Measurements from ENCODE around the gene FLT3.
"Not testable (repeated sequence)": the region's sequence is repeated elsewhere in the genome, so short reads cannot be mapped to it uniquely, and the experiment has no call there.

Gene FLT3

GRCh38 chr13:28128926-28129325 lies 28.6 kb upstream of the FLT3 start:
- Histone ChIP-seq H3K36me3 (ENCODE audit: control insufficient read depth, insufficient read depth, low read length) (no peaks in the 10 kb centered on the region), H3K27me3 (ENCODE audit: control insufficient read depth, insufficient read depth, low read length) (no peaks in the 10 kb centered on the region), H3K9me3 (ENCODE audit: control insufficient read depth, low read length) (no peaks in the 10 kb centered on the region), H3K4me1 (ENCODE audit: control insufficient read depth, insufficient read depth, low read length) (no peaks in the 10 kb centered on the region), H3K9ac (ENCODE audit: low read length) (no peak overlapping the region), H3K4me3 (ENCODE audit: low read length) (no peak overlapping the region)

DNA sequence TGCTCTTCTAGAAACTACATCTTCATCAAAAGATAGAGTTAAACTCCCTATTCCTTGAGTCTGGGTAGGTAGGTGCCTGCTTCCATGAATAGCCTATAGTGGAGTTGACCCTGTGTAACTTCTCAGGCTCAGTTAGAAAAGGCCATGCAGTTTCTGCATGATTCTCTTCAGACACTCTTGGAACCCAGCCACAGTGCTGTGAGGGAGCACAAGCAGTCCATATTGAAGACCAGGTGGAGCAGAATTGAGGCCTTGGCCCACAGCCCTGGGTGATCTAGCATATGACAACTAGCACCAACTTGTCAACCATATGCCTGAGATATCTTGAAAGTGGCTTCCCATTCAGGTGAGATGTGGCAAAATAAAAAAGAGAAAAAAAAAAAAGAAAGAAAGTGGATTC lies 27.7 kb upstream of the FLT3 start:
- Histone ChIP-seq H3K9me3 (ENCODE audit: control insufficient read depth, low read length) (no peaks in the 10 kb centered on the region), H3K4me1 (ENCODE audit: control insufficient read depth, insufficient read depth, low read length) (no peaks in the 10 kb centered on the region), H3K27me3 (ENCODE audit: control insufficient read depth, insufficient read depth, low read length) (no peaks in the 10 kb centered on the region), H3K9ac (ENCODE audit: low read length) (no peak overlapping the region), H3K36me3 (ENCODE audit: control insufficient read depth, insufficient read depth, low read length) (no peaks in the 10 kb centered on the region), H3K4me3 (ENCODE audit: low read length) (no peak overlapping the region)

DNA sequence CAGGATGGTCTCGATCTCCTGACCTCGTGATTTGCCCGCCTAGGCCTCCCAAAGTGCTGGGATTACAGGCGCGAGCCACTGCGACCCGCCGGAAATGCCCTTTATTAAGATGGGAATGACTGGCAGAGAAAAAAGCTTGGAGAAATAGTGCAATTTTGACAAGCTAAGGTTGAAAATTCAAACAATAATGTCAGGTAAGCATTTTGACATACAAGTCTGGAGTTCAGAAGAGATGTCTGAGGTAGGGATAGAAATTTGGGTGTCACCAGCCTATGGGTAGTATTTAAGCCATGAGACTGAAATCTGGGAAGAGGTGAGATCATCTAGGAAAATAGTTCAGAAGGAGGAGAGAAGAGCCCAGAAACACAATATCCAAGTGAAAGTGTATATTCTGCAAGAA lies 20.8 kb upstream of the FLT3 start:
- Histone ChIP-seq H3K36me3 (ENCODE audit: control insufficient read depth, insufficient read depth, low read length) (no peaks in the 10 kb centered on the region), H3K4me3 (ENCODE audit: low read length) (no peak overlapping the region), H3K9me3 (ENCODE audit: control insufficient read depth, low read length) (no peaks in the 10 kb centered on the region), H3K9ac (ENCODE audit: low read length) (no peak overlapping the region), H3K27me3 (ENCODE audit: control insufficient read depth, insufficient read depth, low read length) (no peaks in the 10 kb centered on the region), H3K4me1 (ENCODE audit: control insufficient read depth, insufficient read depth, low read length) (peaks cover 4% of the 10 kb centered on the region)

GRCh38 chr13:28120317-28120716 lies 19.9 kb upstream of the FLT3 start:
- no peak overlapping the region for H3K9ac ChIP-seq (ENCODE audit: low read length)
- no peak overlapping the region for H3K4me3 ChIP-seq (ENCODE audit: low read length)
- no peaks in the 10 kb centered on the region for H3K36me3 ChIP-seq (ENCODE audit: control insufficient read depth, insufficient read depth, low read length)
- H3K27me3 ChIP-seq (ENCODE audit: control insufficient read depth, insufficient read depth, low read length) = no peaks in the 10 kb centered on the region
- H3K9me3 ChIP-seq (ENCODE audit: control insufficient read depth, low read length) = no peaks in the 10 kb centered on the region
- H3K4me1 ChIP-seq (ENCODE audit: control insufficient read depth, insufficient read depth, low read length) = peaks cover 4% of the 10 kb centered on the region

- no peak overlapping the region for H3K9ac ChIP-seq (ENCODE audit: low read length)
- H3K4me3 ChIP-seq (ENCODE audit: low read length) = no peak overlapping the region
- no peaks in the 10 kb centered on the region for H3K36me3 ChIP-seq (ENCODE audit: control insufficient read depth, insufficient read depth, low read length)
- no peaks in the 10 kb centered on the region for H3K9me3 ChIP-seq (ENCODE audit: control insufficient read depth, low read length)
- H3K27me3 ChIP-seq (ENCODE audit: control insufficient read depth, insufficient read depth, low read length) = no peaks in the 10 kb centered on the region
- peaks cover 4% of the 10 kb centered on the region for H3K4me1 ChIP-seq (ENCODE audit: control insufficient read depth, insufficient read depth, low read length)
Measured at GRCh38 chr13:28117689-28118377, 17.5 kb upstream of the FLT3 start.

DNA sequence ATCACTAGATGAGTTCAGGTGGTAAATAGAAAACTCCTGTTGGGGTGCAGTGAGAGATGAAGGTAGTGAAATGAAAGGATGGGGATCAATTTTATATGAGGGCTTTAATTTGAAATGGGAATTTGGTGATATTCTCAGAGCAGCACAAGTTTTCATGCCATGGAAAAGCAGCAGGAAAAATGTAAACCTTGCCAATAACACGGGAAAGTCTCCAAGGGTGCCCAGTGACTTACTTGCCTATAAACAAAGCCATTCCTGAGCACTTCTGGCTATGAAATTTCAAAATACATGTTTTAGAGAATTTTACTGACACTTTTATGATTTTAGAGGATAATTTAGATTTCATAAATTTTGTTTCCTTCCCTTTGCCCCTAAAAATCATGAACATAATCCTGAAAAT lies 16.4 kb upstream of the FLT3 start:
- no peak overlapping the region for H3K9ac ChIP-seq (ENCODE audit: low read length)
- peaks cover 4% of the 10 kb centered on the region for H3K4me1 ChIP-seq (ENCODE audit: control insufficient read depth, insufficient read depth, low read length)
- H3K4me3 ChIP-seq (ENCODE audit: low read length) = no peak overlapping the region
- no peaks in the 10 kb centered on the region for H3K9me3 ChIP-seq (ENCODE audit: control insufficient read depth, low read length)
- H3K27me3 ChIP-seq (ENCODE audit: control insufficient read depth, insufficient read depth, low read length) = no peaks in the 10 kb centered on the region
- H3K36me3 ChIP-seq (ENCODE audit: control insufficient read depth, insufficient read depth, low read length) = no peaks in the 10 kb centered on the region

GRCh38 chr13:28110414-28110813 lies 10.0 kb upstream of the FLT3 start:
- no peaks in the 10 kb centered on the region for H3K27me3 ChIP-seq (ENCODE audit: control insufficient read depth, insufficient read depth, low read length)
- no peak overlapping the region for H3K4me3 ChIP-seq (ENCODE audit: low read length)
- no peaks in the 10 kb centered on the region for H3K36me3 ChIP-seq (ENCODE audit: control insufficient read depth, insufficient read depth, low read length)
- H3K9ac ChIP-seq (ENCODE audit: low read length) = no peak overlapping the region
- H3K4me1 ChIP-seq (ENCODE audit: control insufficient read depth, insufficient read depth, low read length) = no peaks in the 10 kb centered on the region
- no peaks in the 10 kb centered on the region for H3K9me3 ChIP-seq (ENCODE audit: control insufficient read depth, low read length)

DNA sequence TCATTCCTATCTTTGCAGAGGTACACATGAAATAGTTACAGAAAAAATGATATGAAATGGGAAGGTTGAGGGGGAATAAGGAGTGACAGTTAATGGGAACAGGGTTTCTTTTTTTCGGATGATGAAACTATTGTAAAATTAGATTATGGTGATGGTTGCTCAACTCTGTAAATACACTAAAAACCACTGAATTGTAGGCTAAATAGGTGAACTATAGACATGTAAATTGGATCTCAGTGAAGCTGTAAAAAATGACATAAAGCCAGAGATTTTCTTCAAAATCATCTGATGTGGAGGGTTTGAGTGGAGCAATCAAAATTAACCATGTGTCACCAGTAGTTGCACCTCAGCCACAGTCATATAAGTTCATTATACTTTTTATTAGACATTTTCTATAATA lies 6.6 kb upstream of the FLT3 start:
- Histone ChIP-seq H3K27me3 (ENCODE audit: control insufficient read depth, insufficient read depth, low read length) (no peaks in the 10 kb centered on the region), H3K36me3 (ENCODE audit: control insufficient read depth, insufficient read depth, low read length) (no peaks in the 10 kb centered on the region), H3K4me1 (ENCODE audit: control insufficient read depth, insufficient read depth, low read length) (no peaks in the 10 kb centered on the region), H3K9me3 (ENCODE audit: control insufficient read depth, low read length) (no peaks in the 10 kb centered on the region), H3K9ac (ENCODE audit: low read length) (no peak overlapping the region), H3K4me3 (ENCODE audit: low read length) (no peak overlapping the region)

DNA sequence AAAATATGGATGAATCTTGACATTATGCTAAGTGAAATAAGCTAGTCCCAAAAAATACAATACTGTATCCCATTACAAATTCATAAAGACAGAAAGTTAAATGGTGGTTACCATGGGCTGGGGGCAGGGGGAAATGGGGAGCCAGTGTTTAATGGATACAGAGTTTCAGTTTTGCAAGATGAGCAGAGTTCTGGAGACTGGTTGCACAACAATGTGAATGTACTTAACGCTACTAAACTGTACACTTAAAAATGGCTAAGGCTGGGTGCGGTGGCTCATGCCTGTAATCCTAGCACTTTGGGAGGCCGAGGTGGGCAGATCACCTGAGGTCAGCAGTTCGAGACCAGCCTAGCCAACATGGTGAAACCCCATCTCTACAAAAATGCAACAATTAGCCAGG lies 1.5 kb upstream of the FLT3 start:
- not testable (repeated sequence) for H3K4me1 ChIP-seq (ENCODE audit: control insufficient read depth, insufficient read depth, low read length); H3K4me3 ChIP-seq (ENCODE audit: low read length); H3K9me3 ChIP-seq (ENCODE audit: control insufficient read depth, low read length); H3K9ac ChIP-seq (ENCODE audit: low read length); H3K36me3 ChIP-seq (ENCODE audit: control insufficient read depth, insufficient read depth, low read length)
- peaks cover 30% of the 10 kb centered on the region for H3K27me3 ChIP-seq (ENCODE audit: control insufficient read depth, insufficient read depth, low read length)

DNA sequence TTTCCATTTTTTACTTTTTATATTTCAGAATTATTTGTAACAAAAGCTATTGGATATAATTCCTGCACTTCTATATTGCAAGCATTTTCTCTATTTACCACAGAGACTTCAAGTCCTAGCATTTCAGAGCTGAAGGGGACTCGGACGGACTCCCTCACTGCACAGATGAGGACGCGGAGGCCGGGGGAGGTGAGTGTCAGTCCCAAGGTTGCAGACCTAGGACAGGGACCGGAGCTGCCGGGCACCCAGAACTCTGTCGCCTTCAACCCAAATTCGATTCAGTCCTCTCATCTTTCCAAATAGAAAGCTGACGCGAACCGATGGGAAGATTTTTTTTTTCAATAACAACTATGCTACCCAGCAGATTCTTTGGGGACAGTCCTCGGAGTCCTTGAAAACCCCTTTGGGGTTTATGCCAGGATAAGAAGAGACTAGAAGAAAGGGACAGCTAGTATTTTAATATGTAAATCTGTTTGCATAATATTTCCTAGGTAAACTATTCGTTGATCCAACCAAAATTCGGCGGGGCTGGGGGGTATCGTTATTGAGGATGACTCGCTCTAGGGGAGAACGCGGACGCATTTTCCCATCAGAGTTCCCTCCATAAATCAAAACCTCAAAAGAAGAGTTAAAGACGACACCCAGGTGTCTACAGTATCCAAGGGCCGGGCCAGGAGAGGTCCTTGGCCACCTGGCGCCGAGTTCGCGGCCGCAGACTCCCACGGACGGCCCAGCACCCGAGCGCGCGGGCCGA lies 803 bp downstream of the FLT3 start:
- Histone ChIP-seq H3K4me1 (ENCODE audit: control insufficient read depth, insufficient read depth, low read length) (no peaks in the 10 kb centered on the region), H3K9ac (ENCODE audit: low read length) (no peak overlapping the region), H3K4me3 (ENCODE audit: low read length) (no peak overlapping the region), H3K36me3 (ENCODE audit: control insufficient read depth, insufficient read depth, low read length) (no peaks in the 10 kb centered on the region), H3K27me3 (ENCODE audit: control insufficient read depth, insufficient read depth, low read length) (peaks cover 30% of the 10 kb centered on the region), H3K9me3 (ENCODE audit: control insufficient read depth, low read length) (no peaks in the 10 kb centered on the region)

GRCh38 chr13:28097503-28097902 lies 2.9 kb downstream of the FLT3 start:
- Histone ChIP-seq H3K36me3 (ENCODE audit: control insufficient read depth, insufficient read depth, low read length) (no peaks in the 10 kb centered on the region), H3K27me3 (ENCODE audit: control insufficient read depth, insufficient read depth, low read length) (peaks cover 30% of the 10 kb centered on the region), H3K4me1 (ENCODE audit: control insufficient read depth, insufficient read depth, low read length) (no peaks in the 10 kb centered on the region), H3K9me3 (ENCODE audit: control insufficient read depth, low read length) (no peaks in the 10 kb centered on the region), H3K4me3 (ENCODE audit: low read length) (no peak overlapping the region), H3K9ac (ENCODE audit: low read length) (no peak overlapping the region)

DNA sequence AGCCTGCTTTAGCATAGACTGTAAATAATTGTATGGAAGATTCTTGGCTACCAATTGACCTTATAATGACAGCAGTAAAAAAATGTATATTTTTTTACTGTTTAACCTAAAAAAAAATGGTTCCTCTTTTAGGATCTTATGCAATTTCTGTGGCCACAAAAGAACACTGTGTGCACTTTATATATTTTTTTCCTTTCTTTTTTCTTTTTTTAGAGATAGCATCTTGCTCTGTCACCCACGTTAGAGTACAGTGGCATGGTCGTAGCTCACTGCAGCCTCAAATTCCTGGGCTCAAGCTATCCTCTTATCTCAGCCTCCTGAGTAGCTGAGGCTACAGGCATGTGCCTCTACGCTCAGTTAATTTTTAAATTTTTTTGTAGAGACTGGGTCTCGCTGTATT lies 6.1 kb downstream of the FLT3 start:
- H3K36me3 ChIP-seq (ENCODE audit: control insufficient read depth, insufficient read depth, low read length) = no peaks in the 10 kb centered on the region
- H3K4me1 ChIP-seq (ENCODE audit: control insufficient read depth, insufficient read depth, low read length) = no peaks in the 10 kb centered on the region
- no peaks in the 10 kb centered on the region for H3K9me3 ChIP-seq (ENCODE audit: control insufficient read depth, low read length)
- no peak overlapping the region for H3K9ac ChIP-seq (ENCODE audit: low read length)
- peaks cover 10% of the 10 kb centered on the region for H3K27me3 ChIP-seq (ENCODE audit: control insufficient read depth, insufficient read depth, low read length)
- no peak overlapping the region for H3K4me3 ChIP-seq (ENCODE audit: low read length)
